ACC112 (cell line): ENCODE results near the gene LRP4.

Experiments
- H2AFZ ChIP-seq: fragments of 200-600 bp; sonication (generic); one replicate; pipeline ENCODE4 v1.6.0; 2017; ENCODE audit warnings: antibody characterized with exemption, low read length; ENCODE audit not compliant: unreplicated experiment
- H3K27ac ChIP-seq: fragments of 200-600 bp; sonication (generic); 2 replicates; pipeline ENCODE4 v1.5.1; 2014; ENCODE audit warnings: low read depth, mild to moderate bottlenecking, antibody characterized with exemption, low read length, moderate library complexity
- H3K27me3 ChIP-seq: fragments of 200-600 bp; sonication (generic); 2 replicates; pipeline ENCODE4 v1.6.1; 2014; ENCODE audit warnings: mild to moderate bottlenecking, antibody characterized with exemption, low read length, moderate library complexity, mixed read lengths; ENCODE audit not compliant: insufficient read depth
- H3K36me3 ChIP-seq: fragments of 200-600 bp; sonication (generic); 2 replicates; pipeline ENCODE4 v1.6.1; 2016; ENCODE audit warnings: mild to moderate bottlenecking, antibody characterized with exemption, low read length, moderate library complexity, mixed read lengths; ENCODE audit not compliant: insufficient read depth
- H3K4me1 ChIP-seq: fragments of 200-600 bp; sonication (generic); one replicate; pipeline ENCODE4 v1.6.1; 2016; ENCODE audit warnings: low read length, mixed read lengths; ENCODE audit not compliant: insufficient read depth, unreplicated experiment, control insufficient read depth
- H3K4me3 ChIP-seq: fragments of 200-600 bp; sonication (generic); 2 replicates; pipeline ENCODE4 v1.5.1; 2014; ENCODE audit warnings: mild to moderate bottlenecking, low read depth, low read length
- H3K79me2 ChIP-seq: fragments of 200-600 bp; sonication (generic); one replicate; pipeline ENCODE4 v1.6.0; 2016; ENCODE audit warnings: low read length; ENCODE audit not compliant: control insufficient read depth, unreplicated experiment, insufficient read depth

LRP4 gene

GRCh38 chr11:46874586-46874985 is 43.8 kb downstream of the LRP4 start:
- Histone ChIP-seq H3K27me3 (no peaks in the 10 kb centered on the region), H3K36me3 (no peaks in the 10 kb centered on the region), H2AFZ (no peak overlapping the region), H3K4me1 (no peaks in the 10 kb centered on the region), H3K79me2 (no peaks in the 10 kb centered on the region), H3K4me3 (no peak overlapping the region), H3K27ac (no peak overlapping the region)

- no peaks in the 10 kb centered on the region for H3K79me2 ChIP-seq
These were observed 49.4 kb downstream of the LRP4 start for GRCh38 chr11:46868912-46869311.

GRCh38 chr11:46865340-46865739 is 53.0 kb downstream of the LRP4 start:
- peaks cover 2% of the 10 kb centered on the region; the same call in 1 of the 2 replicates for H3K36me3 ChIP-seq
- no peak overlapping the region for H2AFZ ChIP-seq
- no peak overlapping the region for H3K4me3 ChIP-seq
- H3K4me1 ChIP-seq: no peaks in the 10 kb centered on the region
- no peak overlapping the region for H3K27ac ChIP-seq
- H3K27me3 ChIP-seq: no peaks in the 10 kb centered on the region
- H3K79me2 ChIP-seq: no peaks in the 10 kb centered on the region

More at GRCh38 chr11:46868912-46869311, 49.4 kb downstream of the LRP4 start:
- Histone ChIP-seq H3K27ac (no peak overlapping the region), H3K4me3 (no peak overlapping the region), H3K27me3 (no peaks in the 10 kb centered on the region), H3K36me3 (no peaks in the 10 kb centered on the region), H2AFZ (no peak overlapping the region), H3K4me1 (no peaks in the 10 kb centered on the region)

GRCh38 chr11:46860218-46860617 is 58.1 kb downstream of the LRP4 start:
- Histone ChIP-seq H3K27ac (no peak overlapping the region), H2AFZ (no peak overlapping the region), H3K36me3 (peaks cover 2% of the 10 kb centered on the region; the same call in 1 of the 2 replicates), H3K4me1 (no peaks in the 10 kb centered on the region), H3K27me3 (no peaks in the 10 kb centered on the region), H3K4me3 (no peak overlapping the region), H3K79me2 (no peaks in the 10 kb centered on the region)

- Histone ChIP-seq H3K27me3 (no peaks in the 10 kb centered on the region), H2AFZ (no peak overlapping the region), H3K4me1 (no peaks in the 10 kb centered on the region), H3K79me2 (no peaks in the 10 kb centered on the region), H3K36me3 (peaks cover 2% of the 10 kb centered on the region; the same call in 1 of the 2 replicates), H3K4me3 (no peak overlapping the region), H3K27ac (no peak overlapping the region)
These were observed 59.3 kb downstream of the LRP4 start for GRCh38 chr11:46858920-46859546.

- no peaks in the 10 kb centered on the region for H3K79me2 ChIP-seq
- H3K4me1 ChIP-seq: no peaks in the 10 kb centered on the region
- H3K36me3 ChIP-seq: no peaks in the 10 kb centered on the region
- no peak overlapping the region for H3K27ac ChIP-seq
- no peaks in the 10 kb centered on the region for H3K27me3 ChIP-seq
- H3K4me3 ChIP-seq: no peak overlapping the region
- no peak overlapping the region for H2AFZ ChIP-seq
These were observed 60.7 kb downstream of the LRP4 start for GRCh38 chr11:46857666-46858065.

GRCh38 chr11:46856605-46857343 is 61.6 kb downstream of the LRP4 start:
- no peak overlapping the region for H3K27ac ChIP-seq
- H3K4me3 ChIP-seq: no peak overlapping the region
- no peaks in the 10 kb centered on the region for H3K27me3 ChIP-seq
- H3K36me3 ChIP-seq: no peaks in the 10 kb centered on the region
- H2AFZ ChIP-seq: no peak overlapping the region
- H3K4me1 ChIP-seq: no peaks in the 10 kb centered on the region
- no peaks in the 10 kb centered on the region for H3K79me2 ChIP-seq

GRCh38 chr11:46855863-46856262 is 62.5 kb downstream of the LRP4 start:
- Histone ChIP-seq H3K36me3 (no peaks in the 10 kb centered on the region), H2AFZ (no peak overlapping the region), H3K4me3 (no peak overlapping the region), H3K27ac (no peak overlapping the region), H3K79me2 (no peaks in the 10 kb centered on the region), H3K27me3 (no peaks in the 10 kb centered on the region), H3K4me1 (no peaks in the 10 kb centered on the region)

GRCh38 chr11:46855167-46855566 is 63.2 kb downstream of the LRP4 start:
- Histone ChIP-seq H2AFZ (no peak overlapping the region), H3K4me3 (no peak overlapping the region), H3K4me1 (no peaks in the 10 kb centered on the region), H3K79me2 (no peaks in the 10 kb centered on the region), H3K27ac (no peak overlapping the region), H3K36me3 (no peaks in the 10 kb centered on the region), H3K27me3 (no peaks in the 10 kb centered on the region)

GRCh38 chr11:46850829-46851380 is 67.4 kb downstream of the LRP4 start:
- Histone ChIP-seq H3K36me3 (no peaks in the 10 kb centered on the region), H3K4me1 (peaks cover 7% of the 10 kb centered on the region), H3K27me3 (no peaks in the 10 kb centered on the region), H2AFZ (no peak overlapping the region), H3K79me2 (peaks cover 2% of the 10 kb centered on the region), H3K27ac (no peak overlapping the region), H3K4me3 (no peak overlapping the region)

GRCh38 chr11:46849631-46850030 is 68.7 kb downstream of the LRP4 start:
- H3K36me3 ChIP-seq: no peaks in the 10 kb centered on the region
- no peak overlapping the region for H2AFZ ChIP-seq
- peaks cover 7% of the 10 kb centered on the region for H3K4me1 ChIP-seq
- peaks cover 15% of the 10 kb centered on the region for H3K79me2 ChIP-seq
- no peaks in the 10 kb centered on the region for H3K27me3 ChIP-seq
- H3K27ac ChIP-seq: no peak overlapping the region
- no peak overlapping the region for H3K4me3 ChIP-seq
